PC-9 (cell line): ENCODE data around the gene ZNF578.

Experiments
- CTCF ChIP-seq: fragments of 200-600 bp; sonication (generic); conservative IDR thresholded peaks from 2 replicates; pipeline ENCODE4 v1.6.1; 2017; ENCODE audit warnings: mixed run types, antibody characterized with exemption, mild to moderate bottlenecking, moderate library complexity
- EZH2 ChIP-seq: fragments of 200-600 bp; sonication (generic); IDR thresholded peaks from 2 replicates; pipeline ENCODE4 v1.8.0; 2017; ENCODE audit warnings: antibody characterized with exemption, low read depth

- TF ChIP-seq CTCF (no peak), EZH2 (no peak)
Observed at GRCh38 chr19:52542984-52543664, 89.8 kb downstream of the ZNF578 start.
